SK-N-DZ (cell line): Measurements from ENCODE around the gene APEX1.
"Not testable (repeated sequence)": the region's sequence is repeated elsewhere in the genome, so short reads cannot be mapped to it uniquely, and the experiment has no call there.

Experiments
- DNase-seq: peaks from one replicate; pipeline ENCODE4 v3.0.0-alpha.2; 2015; ENCODE audit warnings: low spot score

Gene APEX1

GRCh38 chr14:20472536-20473169 lies 17.6 kb downstream of the APEX1 start:
- no peak for DNase-seq

- no peak for DNase-seq
Observed at GRCh38 chr14:20476776-20477175, 21.8 kb downstream of the APEX1 start.

DNA sequence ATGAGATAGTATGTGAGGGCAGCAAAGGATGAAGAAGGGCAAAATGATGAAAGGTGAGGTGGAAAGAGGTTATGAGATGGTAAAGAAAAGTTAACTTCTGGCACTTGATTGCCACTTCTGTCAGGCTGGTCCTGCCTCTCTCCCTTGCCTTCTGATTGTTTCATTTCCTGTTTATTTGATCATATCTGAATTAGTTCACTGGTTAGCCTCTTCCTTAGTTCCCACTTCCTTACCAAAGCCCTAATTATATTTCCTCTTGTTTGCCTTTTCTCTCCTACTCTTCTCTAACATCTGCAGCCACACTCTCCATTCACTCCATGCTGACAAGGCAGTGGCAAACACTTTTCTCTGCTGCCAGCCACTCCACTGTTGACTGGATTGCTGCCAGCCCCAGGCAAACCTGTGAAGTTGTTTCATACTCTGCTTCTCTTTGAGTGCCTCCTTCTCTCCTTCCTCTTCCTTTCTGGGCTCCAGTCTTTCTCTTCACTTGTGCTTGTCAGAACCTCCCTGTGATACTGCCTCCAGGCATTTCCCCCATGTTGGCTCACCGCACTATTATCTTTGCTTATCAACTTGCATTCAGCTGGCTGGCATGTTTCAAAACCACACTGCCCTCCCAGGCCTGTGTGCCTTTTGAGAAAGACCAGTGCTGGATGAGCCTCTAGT lies 22.3 kb downstream of the APEX1 start:
- DNase-seq, result no peak

GRCh38 chr14:20478894-20479293 lies 23.9 kb downstream of the APEX1 start:
- no peak for DNase-seq

- no peak for DNase-seq
Observed at GRCh38 chr14:20482382-20482781, 27.4 kb downstream of the APEX1 start.

- no peak for DNase-seq
Observed at GRCh38 chr14:20485900-20486299, 30.9 kb downstream of the APEX1 start.

- DNase-seq, result no peak
Observed at GRCh38 chr14:20486684-20487395, 31.8 kb downstream of the APEX1 start.

DNA sequence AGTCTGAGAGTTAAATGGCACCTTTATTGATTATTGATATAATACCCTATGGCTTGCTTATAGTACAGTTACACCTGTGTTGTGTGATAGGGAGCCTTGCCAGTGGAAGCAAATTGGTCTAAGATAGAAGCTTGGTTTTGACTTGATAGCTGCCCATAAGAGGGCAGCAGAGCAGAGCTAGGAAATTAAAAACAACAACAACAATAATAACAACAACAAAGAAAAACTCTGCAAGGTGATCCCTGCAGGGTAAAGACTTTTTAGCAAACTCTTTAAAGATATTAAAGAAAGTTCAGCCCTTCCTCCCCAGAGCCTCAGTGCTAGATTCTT lies 32.3 kb downstream of the APEX1 start:
- DNase-seq, result no peak

- DNase-seq, result no peak
Observed at GRCh38 chr14:20489093-20489994, 34.3 kb downstream of the APEX1 start.

DNA sequence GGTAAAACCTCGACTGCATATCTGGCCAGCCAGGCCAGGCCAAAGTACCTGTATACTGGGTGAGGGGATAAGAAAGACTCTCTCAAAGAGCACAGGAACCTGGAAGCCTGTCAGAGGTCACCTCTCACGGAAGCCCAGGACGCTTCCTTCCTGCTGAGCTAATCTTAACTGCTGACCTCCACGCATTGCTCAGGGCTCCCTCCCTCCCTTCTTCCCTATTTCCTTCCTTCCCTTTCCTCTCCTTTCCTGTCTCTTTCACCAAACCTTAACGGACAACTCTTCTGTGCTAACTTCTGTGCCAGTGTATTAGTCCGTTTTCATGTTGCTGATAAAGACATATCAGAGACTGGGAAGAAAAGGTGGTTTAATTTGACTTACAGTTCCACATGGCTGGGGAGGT lies 35.5 kb downstream of the APEX1 start:
- DNase-seq, result no peak

DNA sequence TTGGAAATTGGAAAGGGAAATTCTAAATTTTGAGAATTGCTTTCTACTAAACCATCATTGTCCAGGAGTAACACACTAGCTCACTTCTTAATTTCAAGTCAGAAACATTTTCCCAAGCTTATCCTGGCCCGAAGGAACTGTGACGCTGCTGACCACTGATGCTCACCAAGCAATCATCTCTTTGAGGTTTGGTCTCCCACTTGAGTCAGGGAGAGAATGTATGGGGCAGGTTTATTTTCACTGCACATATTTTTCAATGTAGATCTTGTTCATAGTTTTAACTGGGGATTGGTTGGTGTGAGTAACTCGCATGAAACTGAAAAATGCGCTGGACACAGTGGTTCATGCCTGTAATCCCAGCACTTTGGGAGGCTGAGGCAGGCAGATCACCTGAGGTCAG lies 37.5 kb downstream of the APEX1 start:
- DNase-seq, result no peak

DNA sequence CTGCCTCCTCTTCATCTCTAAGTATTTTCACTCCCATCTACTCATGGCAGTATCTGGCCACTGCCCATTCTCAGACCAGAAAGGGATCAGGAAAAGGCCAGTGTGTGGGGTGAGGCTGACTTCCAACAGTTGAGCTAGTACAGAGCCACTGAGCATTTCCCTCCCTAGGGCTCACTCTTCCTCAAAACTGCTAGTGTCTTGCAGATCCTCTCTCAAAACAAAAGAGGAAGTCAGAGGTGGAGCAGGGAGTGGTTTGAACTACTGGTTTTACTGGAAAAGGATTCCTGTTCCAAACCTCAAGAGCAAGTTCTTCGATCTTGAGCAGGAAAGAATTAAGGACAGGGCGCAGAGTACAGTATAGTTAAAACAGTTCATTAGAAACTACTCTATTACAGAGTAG lies 38.6 kb downstream of the APEX1 start:
- DNase-seq, result no peak

DNA sequence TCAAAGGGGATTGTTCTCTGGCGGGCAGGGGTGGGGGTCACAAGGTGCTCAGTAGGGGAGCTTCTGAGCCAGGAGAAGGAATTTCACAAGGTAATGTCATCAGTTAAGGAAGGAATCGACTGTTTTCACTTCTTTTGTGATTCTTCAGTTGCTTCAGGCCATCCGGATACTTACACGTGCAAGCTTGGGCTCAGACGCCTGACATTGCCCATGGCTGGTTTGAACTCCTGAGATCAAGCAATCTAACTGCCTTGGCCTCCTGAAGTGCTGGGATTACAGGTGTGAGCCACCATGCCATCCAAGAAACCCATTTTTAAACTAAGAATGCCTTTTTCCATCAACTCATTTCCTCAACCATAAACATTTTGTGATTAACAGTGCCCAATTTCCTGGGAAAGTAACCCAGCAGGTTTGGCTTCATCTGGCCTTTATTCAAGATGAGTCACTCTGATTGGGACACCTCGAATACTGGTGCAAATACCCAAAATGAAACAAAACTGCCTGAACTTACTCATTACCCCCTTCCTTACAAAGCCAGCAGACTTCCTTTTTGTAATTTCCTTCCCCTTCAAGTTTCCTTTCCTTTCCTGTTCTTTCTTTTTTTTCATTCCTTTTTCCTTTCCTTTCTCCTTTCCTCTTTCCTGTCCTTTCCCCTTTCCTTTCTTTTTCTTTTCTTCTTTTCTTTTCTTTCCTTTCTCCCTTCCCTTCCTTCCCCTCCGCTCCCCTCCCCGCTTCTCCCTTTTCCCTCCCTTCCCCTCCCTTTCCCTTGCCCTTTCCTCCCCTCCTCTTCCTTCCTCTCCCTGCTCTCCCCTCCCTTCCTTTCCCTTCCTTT lies 40.1 kb downstream of the APEX1 start:
- DNase-seq, result no peak

DNA sequence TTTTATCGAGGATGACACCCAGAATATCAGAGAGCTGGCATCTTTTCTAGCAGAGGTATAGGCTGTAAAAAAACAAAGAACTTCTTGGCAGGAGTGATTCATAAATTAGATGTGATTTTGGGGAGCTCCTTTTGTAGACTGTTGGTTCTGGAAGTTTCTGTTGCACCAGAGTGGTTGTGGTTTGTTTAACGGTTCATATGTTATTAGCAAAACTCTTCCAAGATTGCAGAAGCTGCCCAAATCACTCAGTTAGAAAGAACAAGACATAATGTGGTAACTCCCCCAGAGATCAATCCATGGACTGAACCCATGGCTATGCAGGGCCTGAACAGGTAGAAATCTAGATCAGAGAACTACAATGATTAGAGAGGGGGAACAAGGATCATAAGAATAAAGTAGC lies 43.6 kb downstream of the APEX1 start:
- no peak for DNase-seq

DNA sequence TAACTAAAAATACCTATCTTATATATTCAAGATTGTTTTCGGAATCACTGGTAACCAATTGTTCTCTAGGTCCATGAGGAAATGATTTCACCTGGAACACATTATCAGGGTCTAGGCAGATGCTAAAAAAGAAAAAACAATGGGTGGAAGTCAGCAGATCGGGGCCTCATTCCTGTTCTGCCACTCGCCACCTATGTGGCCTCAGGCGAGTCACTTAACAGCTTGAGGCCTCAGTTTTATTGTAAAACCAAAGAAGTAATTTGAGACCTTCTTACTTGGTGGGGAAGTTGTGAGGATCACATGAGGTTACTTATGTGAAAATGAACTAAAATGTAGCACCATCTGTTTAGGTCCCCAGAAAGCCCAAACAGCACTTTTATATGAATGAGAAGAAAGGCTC lies 44.1 kb downstream of the APEX1 start:
- DNase-seq, result no peak

GRCh38 chr14:20499881-20500280 lies 44.9 kb downstream of the APEX1 start:
- DNase-seq, result no peak

GRCh38 chr14:20501346-20501745 lies 46.3 kb downstream of the APEX1 start:
- no peak for DNase-seq

DNA sequence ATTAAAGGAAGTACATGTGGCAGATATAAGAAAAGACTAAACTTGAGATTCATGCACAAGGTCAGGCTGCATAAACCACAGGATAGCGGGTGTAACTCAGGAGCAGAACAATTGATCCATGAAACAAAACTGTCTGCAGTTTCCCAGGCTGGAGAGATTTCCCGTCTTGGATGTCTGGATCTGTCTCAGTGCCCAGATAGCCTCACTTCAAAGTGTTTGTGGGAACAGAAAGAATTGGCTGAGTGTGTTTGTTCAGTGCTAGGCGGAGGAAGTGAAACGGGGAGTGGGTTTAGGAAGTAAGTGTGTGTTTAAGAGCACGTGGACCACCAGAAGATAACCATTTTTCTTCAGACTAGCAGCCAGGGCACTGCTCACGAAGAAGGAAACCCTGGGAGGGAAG lies 48.9 kb downstream of the APEX1 start:
- no peak for DNase-seq

GRCh38 chr14:20506276-20506675 lies 51.2 kb downstream of the APEX1 start:
- not testable (repeated sequence) for DNase-seq

- not testable (repeated sequence) for DNase-seq
Observed at GRCh38 chr14:20506752-20507151, 51.7 kb downstream of the APEX1 start.
